ENCODE results near the gene LPIN1. TPM values are rescaled to one million over a fixed set of nuclear protein-coding genes. Genes with fewer than 3 reads are reported as not detected.

The LPIN1 gene
- total RNA-seq, 1 donor from 2014 or later = 18.3 TPM

DNA sequence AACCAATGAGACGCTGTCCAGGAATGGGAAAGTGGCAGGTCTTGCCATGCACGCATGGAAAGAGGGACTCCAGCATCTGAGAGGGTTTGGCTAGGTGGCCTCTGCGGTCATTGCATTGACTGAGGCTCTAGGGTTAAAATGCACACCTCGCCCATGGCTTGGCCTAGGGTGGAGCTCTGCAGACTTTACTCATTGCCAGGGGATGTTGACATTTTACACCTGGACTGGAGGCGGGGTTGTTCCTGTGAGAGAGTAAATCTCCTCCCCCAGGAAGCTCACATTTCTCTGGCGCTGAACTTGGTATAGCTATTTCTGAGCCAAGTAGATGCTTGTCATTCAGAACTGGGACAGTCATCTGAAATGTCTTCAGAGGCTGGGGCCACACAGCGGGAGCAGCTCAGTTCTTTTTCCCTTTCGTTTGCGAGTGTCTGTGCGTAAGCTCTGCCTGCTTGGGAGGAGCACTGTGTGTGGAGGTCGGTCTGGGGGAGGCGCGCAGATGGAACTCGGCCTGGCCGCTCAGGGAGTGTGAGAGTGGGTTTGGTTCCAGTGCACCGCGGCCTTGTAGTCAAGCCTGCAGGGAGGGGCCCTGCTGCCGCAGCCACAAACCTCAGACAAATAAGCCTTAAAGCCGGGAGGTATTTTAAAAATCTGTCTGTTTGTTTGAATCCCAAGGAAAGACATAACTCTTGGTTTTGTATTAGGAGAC lies 76.5 kb downstream of the LPIN1 start:
- no peaks in the 10 kb centered on the region for H3K27me3 Mint-ChIP-seq
- peaks cover 3% of the 10 kb centered on the region for H3K4me1 Mint-ChIP-seq (ENCODE audit: low read depth)
- DNase-seq (ENCODE audit: low spot score, unreplicated experiment) = no peak
- peak overlapping the region; percentile 20 for H3K27ac Mint-ChIP-seq
- TF ChIP-seq, protein P1, sequence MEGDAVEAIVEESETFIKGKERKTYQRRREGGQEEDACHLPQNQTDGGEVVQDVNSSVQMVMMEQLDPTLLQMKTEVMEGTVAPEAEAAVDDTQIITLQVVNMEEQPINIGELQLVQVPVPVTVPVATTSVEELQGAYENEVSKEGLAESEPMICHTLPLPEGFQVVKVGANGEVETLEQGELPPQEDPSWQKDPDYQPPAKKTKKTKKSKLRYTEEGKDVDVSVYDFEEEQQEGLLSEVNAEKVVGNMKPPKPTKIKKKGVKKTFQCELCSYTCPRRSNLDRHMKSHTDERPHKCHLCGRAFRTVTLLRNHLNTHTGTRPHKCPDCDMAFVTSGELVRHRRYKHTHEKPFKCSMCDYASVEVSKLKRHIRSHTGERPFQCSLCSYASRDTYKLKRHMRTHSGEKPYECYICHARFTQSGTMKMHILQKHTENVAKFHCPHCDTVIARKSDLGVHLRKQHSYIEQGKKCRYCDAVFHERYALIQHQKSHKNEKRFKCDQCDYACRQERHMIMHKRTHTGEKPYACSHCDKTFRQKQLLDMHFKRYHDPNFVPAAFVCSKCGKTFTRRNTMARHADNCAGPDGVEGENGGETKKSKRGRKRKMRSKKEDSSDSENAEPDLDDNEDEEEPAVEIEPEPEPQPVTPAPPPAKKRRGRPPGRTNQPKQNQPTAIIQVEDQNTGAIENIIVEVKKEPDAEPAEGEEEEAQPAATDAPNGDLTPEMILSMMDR (IDR thresholded peaks at IDR 0.05; ENCODE audit: unreplicated experiment) = no peak
- H3K9me3 Mint-ChIP-seq (ENCODE audit: low read depth) = no peaks in the 10 kb centered on the region
- peaks cover 22% of the 10 kb centered on the region for H3K36me3 Mint-ChIP-seq (ENCODE audit: insufficient read depth)
- no peak overlapping the region for H3K4me3 Mint-ChIP-seq (ENCODE audit: low read depth)

GRCh38 chr2:11824901-11825828 lies 78.7 kb downstream of the LPIN1 start:
- TF ChIP-seq, protein P1 (IDR thresholded peaks at IDR 0.05; ENCODE audit: unreplicated experiment) = no peak
- Mint-ChIP-seq H3K27ac (no peak overlapping the region), H3K4me3 (ENCODE audit: low read depth) (no peak overlapping the region), H3K27me3 (no peaks in the 10 kb centered on the region), H3K36me3 (ENCODE audit: insufficient read depth) (peaks cover 15% of the 10 kb centered on the region), H3K9me3 (ENCODE audit: low read depth) (no peaks in the 10 kb centered on the region), H3K4me1 (ENCODE audit: low read depth) (peaks cover 9% of the 10 kb centered on the region)
- no peak for DNase-seq (ENCODE audit: low spot score, unreplicated experiment)

- TF ChIP-seq, protein P1 (IDR thresholded peaks at IDR 0.05; ENCODE audit: unreplicated experiment) = no peak
- Mint-ChIP-seq H3K9me3 (ENCODE audit: low read depth) (no peaks in the 10 kb centered on the region), H3K36me3 (ENCODE audit: insufficient read depth) (peaks cover 11% of the 10 kb centered on the region), H3K4me3 (ENCODE audit: low read depth) (no peak overlapping the region), H3K27me3 (no peaks in the 10 kb centered on the region), H3K4me1 (ENCODE audit: low read depth) (peaks cover 19% of the 10 kb centered on the region), H3K27ac (no peak overlapping the region)
- DNase-seq (ENCODE audit: low spot score, unreplicated experiment) = no peak
These were observed 81.1 kb downstream of the LPIN1 start for GRCh38 chr2:11827547-11827946.

DNA sequence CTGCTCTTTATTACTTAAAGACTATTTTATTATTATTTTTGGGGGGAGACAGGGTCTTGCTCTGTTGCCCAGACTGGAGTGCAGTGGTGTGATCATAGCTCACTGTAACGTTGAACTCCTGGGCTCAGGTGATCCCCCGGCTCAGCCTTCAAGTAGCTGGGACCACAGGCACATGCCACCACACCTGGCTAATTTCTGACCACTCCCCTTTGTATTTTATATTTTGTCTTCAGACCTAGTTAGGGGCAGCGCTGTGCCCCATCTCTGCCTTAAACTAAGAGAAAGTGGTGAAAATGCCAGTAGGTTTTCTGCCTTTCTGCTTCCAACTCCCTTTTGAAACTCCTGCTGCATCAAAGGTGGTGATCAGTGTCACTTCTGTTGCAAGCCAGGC lies 82.5 kb downstream of the LPIN1 start:
- Mint-ChIP-seq H3K27me3 (no peaks in the 10 kb centered on the region), H3K36me3 (ENCODE audit: insufficient read depth) (peaks cover 4% of the 10 kb centered on the region), H3K4me3 (ENCODE audit: low read depth) (no peak overlapping the region), H3K9me3 (ENCODE audit: low read depth) (no peaks in the 10 kb centered on the region), H3K27ac (no peak overlapping the region), H3K4me1 (ENCODE audit: low read depth) (peaks cover 19% of the 10 kb centered on the region)
- TF ChIP-seq, protein P1 (IDR thresholded peaks at IDR 0.05; ENCODE audit: unreplicated experiment) = no peak
- no peak for DNase-seq (ENCODE audit: low spot score, unreplicated experiment)

GRCh38 chr2:11829324-11829946 lies 83.0 kb downstream of the LPIN1 start:
- TF ChIP-seq, protein P1 (IDR thresholded peaks at IDR 0.05; ENCODE audit: unreplicated experiment) = peak; percentile 69
- Mint-ChIP-seq H3K27me3 (no peaks in the 10 kb centered on the region), H3K27ac (peak overlapping the region; percentile 93), H3K36me3 (ENCODE audit: insufficient read depth) (peaks cover 2% of the 10 kb centered on the region), H3K9me3 (ENCODE audit: low read depth) (no peaks in the 10 kb centered on the region), H3K4me3 (ENCODE audit: low read depth) (peak overlapping the region; percentile 49), H3K4me1 (ENCODE audit: low read depth) (peaks cover 19% of the 10 kb centered on the region)
- peak; percentile 56 for DNase-seq (ENCODE audit: low spot score, unreplicated experiment)

Measured in progenitor cell of endocrine pancreas (in vitro differentiated cells).